ENCODE data around the gene TXNDC12.
"Not testable (repeated sequence)": the region's sequence is repeated elsewhere in the genome, so short reads cannot be mapped to it uniquely, and the experiment has no call there.

TXNDC12 gene

DNA sequence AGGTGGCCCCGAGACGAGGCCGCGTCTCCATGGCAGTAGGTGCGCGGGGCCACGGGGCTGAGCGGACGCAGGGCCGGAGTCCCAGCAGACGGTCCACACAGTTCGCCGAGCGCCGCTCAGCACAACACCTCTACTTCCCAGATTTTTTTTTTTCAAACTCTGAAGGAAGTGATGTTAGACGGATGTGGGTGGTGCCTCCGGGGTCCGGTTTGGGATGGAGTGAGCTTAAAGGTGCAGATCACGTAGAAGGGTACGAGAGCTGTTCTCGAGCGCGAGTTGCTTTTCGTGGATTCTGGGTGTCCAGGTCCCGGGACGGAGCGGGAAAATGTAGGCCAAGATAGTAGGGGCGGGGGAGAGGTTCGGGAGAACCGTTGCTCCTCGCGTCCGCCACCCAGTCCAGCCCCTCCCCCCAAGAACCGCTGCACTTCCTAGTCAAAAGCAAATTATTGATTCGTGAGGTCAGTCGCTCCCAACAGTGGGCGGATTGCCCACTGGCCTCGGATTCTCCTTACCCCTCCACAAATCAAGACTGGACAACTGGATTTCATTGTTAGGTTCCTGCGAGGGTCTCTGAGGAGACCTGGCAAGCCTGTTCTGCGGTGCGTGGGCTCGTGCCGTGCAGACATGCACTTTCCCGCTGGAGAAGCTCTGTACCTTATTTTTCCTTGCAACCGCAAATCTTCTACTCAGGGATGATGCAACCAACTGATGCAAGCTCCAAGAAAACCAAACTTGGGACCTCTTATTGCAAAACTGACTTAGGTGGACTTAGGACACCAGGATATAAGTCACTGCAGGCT, at the start of gene TXNDC12:
TXNDC12 (minus strand) TSS at position 126 of the 800 bp plus-strand sequence; CDS start at position 31, 95 bp downstream.
- peak; percentile 65 for DNase-seq

DNA sequence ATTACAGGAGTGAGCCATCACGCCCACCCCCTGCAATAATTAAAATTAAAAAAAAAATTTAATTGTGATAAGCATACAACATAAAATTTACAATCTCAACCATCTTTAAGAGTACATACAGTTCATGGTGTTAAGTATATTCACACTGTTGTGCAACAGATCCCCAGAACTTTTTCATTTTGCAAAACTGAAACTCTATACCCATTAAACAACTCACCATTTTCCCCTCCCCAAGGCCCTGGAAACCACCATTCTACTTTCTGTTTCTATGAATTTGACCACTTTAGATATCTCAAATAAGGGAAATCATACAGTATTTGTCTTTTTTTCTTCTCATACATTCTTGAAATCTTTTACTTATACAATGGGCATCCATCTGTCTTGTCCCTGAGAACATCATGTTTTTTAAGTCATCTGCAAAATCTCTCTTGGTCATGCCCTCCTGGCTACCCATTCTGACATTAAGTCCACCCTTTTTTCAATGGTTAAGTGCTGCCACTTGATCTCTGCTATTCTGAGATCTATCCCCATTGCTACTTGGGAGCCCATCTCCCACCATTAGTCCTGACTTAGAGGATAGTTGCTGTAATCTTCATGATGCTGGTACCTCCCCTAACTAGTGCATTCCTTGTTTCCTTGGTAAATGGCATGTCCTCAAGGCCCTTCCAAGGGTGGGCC, 47.5 kb upstream of the TXNDC12 start:
- no peak for DNase-seq

GRCh38 chr1:52098139-52098871, 43.3 kb upstream of the TXNDC12 start:
- no peak for DNase-seq

DNA sequence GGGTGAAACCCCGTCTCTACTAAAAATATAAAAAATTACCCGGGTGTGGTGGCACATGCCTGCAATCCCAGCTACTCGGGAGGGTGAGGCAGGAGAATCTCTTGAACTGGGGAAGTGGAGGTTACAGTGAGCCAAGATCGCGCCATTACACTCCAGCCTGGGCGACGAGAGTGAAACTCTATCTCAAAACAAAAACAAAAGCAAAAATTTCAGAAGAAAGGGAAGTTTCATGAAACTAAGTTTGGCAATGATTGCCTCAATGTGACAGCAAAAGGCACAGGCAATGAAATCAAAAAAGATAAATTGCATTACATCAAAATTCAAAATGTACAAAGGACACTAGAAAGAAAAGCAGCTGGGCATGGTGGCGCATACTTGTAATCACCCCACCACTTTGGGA, 41.2 kb upstream of the TXNDC12 start:
- DNase-seq, result no peak

GRCh38 chr1:52094300-52094699, 39.3 kb upstream of the TXNDC12 start:
- not testable (repeated sequence) for DNase-seq

DNA sequence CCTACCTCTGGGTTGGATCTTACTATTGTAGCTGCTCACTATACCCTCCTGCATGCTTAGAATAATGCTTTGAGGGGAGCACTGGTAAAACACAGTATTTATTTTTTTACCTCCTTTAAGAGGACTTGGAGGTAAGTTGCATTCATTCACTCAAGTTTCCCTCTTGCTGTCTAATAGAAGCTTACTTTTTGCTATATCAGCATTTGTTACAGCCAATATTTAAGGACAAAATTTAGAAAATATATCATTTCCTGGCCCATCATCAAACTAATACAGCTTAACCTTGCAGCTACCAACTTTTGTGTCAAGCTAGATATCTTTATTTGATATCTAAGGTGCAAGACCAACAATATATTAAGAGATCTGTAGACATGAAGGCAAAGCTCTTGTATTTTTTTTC, 32.9 kb upstream of the TXNDC12 start:
- not testable (repeated sequence) for DNase-seq

DNA sequence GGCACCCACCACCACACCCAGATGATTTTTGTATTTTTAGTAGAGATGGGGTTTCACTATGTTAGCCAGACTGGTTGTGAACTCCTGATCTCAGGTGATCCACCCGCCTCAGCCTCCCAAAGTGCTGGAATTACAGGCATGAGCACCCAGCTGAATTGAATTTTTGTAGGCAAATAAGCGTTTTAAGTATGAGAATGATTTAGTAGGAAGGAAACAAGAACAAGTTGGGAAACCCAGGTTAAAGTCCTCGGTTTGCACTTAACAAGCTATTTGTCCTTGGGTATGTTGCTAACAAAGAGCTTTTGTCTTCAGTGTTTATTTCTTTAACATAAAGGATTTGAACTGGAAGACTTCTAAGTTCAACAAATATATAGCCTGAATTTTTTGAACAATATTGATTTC, 25.0 kb upstream of the TXNDC12 start:
- DNase-seq, result no peak

- DNase-seq, result not testable (repeated sequence)
Observed at GRCh38 chr1:52077277-52077676, 22.3 kb upstream of the TXNDC12 start.

DNA sequence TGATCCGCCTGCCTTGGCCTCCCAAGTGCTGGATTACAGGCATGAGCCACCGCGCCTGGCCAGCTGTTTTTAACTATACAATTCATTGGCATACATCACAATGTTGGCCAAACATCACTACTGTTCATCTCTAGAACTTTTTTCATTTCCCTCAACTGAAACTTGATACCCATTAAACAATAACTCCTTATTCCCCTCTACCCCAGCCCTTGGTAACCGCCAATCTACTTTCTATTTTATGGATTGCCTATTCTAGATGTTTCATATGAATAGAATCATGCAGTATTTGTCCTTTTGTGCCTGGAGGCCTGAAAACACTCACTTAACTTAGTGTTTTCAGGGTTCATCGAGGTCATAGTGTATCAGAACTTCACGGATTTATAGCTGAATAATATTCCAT, 17.3 kb upstream of the TXNDC12 start:
- no peak for DNase-seq

GRCh38 chr1:52070704-52071103, 15.7 kb upstream of the TXNDC12 start:
- no peak for DNase-seq

GRCh38 chr1:52063192-52063591, 8.2 kb upstream of the TXNDC12 start:
- no peak for DNase-seq

- DNase-seq, result no peak
Observed at GRCh38 chr1:52060822-52061221, 5.8 kb upstream of the TXNDC12 start.

DNA sequence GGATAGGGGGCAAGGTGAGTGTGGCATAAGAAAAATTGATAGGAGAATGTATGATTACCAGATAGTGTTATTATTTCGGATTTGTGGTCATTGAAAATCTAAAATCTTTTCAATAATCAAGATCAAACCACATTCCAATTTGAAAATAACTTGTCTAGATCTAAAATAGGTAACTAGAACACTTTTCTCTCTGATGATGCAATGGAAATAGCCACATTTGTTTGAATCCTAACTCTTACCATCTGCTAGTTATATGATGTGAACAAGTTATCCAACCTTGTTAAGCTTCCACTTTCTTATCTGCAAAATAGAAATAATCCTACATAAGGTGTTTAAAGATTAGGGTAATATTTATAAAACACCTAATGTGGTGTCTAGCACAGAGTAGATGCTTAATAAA, 4.9 kb upstream of the TXNDC12 start:
- no peak for DNase-seq

GRCh38 chr1:52059321-52059720, 4.3 kb upstream of the TXNDC12 start:
- DNase-seq, result no peak

- DNase-seq, result no peak
Observed at GRCh38 chr1:52057876-52058415, 3.0 kb upstream of the TXNDC12 start.

- no peak for DNase-seq
Observed at GRCh38 chr1:52057255-52057654, 2.3 kb upstream of the TXNDC12 start.

GRCh38 chr1:52056937-52057231, 1.9 kb upstream of the TXNDC12 start:
- DNase-seq, result no peak

GRCh38 chr1:52056163-52056936, 1.4 kb upstream of the TXNDC12 start, which contains the start of gene BTF3L4:
TSS of gene BTF3L4 (plus strand) at chr1:52056295. CDS start at chr1:52059848, 3,553 bp downstream.
- DNase-seq, result peak; percentile 58

DNA sequence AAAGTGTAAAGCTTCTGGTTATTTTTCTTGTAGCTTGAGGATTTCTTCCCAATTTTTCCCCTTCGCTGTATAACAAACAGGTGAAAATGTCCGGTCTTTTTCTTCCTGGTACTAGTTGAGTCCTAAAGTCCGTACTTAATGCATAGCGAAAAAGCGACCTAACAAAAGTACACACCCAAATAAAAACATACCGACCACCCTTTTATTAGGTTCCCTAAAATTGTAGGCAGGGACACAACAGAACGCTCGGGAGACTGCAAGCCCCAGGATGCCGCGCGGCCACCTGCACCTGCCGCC, 823 bp upstream of the TXNDC12 start:
- no peak for DNase-seq

DNA sequence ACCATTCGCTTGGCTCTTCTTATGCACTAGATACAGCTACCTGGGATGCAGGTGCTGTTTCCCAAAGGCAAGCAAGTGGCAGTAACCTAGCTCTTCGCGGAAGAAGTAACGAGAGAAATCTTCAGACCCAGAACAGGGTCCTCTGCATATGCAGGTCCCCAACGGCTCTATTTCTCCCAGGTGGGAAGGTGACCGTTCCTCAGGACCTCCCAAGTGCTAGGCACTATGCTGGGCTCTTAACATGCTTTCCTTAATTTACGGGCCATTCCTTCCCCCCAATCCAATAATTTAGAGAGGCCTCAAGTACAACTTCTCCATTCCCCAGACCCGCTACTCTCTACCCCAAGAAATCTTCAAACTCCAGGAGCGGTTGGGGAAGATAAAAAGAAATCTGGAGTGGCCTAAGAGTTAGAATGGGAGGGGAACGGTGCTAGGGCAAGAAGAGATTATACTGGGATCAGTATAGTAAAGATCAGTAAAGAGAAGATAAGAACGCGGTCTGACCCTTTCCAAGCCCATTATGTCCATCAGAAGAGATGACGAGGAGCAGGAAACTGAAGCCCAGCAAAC, 410 bp downstream of the TXNDC12 start:
- DNase-seq, result no peak

- DNase-seq, result no peak
Observed at GRCh38 chr1:52053862-52054261, 1.1 kb downstream of the TXNDC12 start.

GRCh38 chr1:52049337-52049736, 5.7 kb downstream of the TXNDC12 start:
- DNase-seq, result not testable (repeated sequence)
